Activated CD4-positive, alpha-beta T cell treated with anti-CD3 and anti-CD28 coated beads, Interleukin-2, amount 10 ng/mL, durations not matched to agents 24 days and 14 days (primary cell): ENCODE data around the gene RAPGEF5. TPM values are rescaled to one million over a fixed set of nuclear protein-coding genes. Genes with fewer than 3 reads are reported as not detected.

Experiments
- DNase-seq: peaks from one replicate; pipeline ENCODE4 v3.0.0; 2022
- H3K27ac Mint-ChIP-seq: one replicate; pipeline ENCODE4 v1.8.0; 2022; ENCODE audit warnings: mild to moderate bottlenecking, mixed read lengths
- H3K27me3 Mint-ChIP-seq: one replicate; pipeline ENCODE4 v1.8.0; 2022; ENCODE audit warnings: mixed read lengths
- H3K36me3 Mint-ChIP-seq: one replicate; pipeline ENCODE4 v1.8.0; 2022; ENCODE audit warnings: low read depth, mild to moderate bottlenecking, mixed read lengths
- H3K4me1 Mint-ChIP-seq: one replicate; pipeline ENCODE4 v1.8.0; 2021; ENCODE audit warnings: mixed read lengths
- H3K4me3 Mint-ChIP-seq: one replicate; pipeline ENCODE4 v1.8.0; 2022; ENCODE audit warnings: mild to moderate bottlenecking, moderate library complexity, mixed read lengths
- H3K9me3 Mint-ChIP-seq: one replicate; pipeline ENCODE4 v1.8.0; 2021; ENCODE audit warnings: mixed read lengths
- intact Hi-C: fragments of 100-400 bp; cut with micrococcal nuclease; formaldehyde crosslinking; loops from one replicate; pipeline ENCODE4 v1.15.1; 2023
- total RNA-seq: library from RNA; stranded (reverse); gene quantifications from 2 replicates; pipeline ENCODE4 v1.2.3, GENCODE V29; 2022

RAPGEF5 gene
- total RNA-seq, 1 donor from 2014 or later: 0.54 TPM

- intact Hi-C loops: loop anchor here (10.0 kb wide), 1 partner anchor 90 kb away; no protein-coding TSS in a partner anchor
- no peaks in the 10 kb centered on the region for H3K9me3 Mint-ChIP-seq
- peaks cover 14% of the 10 kb centered on the region for H3K27me3 Mint-ChIP-seq
- no peaks in the 10 kb centered on the region for H3K4me1 Mint-ChIP-seq
- H3K4me3 Mint-ChIP-seq: no peak overlapping the region
- no peak overlapping the region for H3K27ac Mint-ChIP-seq
- no peaks in the 10 kb centered on the region for H3K36me3 Mint-ChIP-seq
- DNase-seq: no peak
Measured at GRCh38 chr7:22364900-22365299, 7.9 kb upstream of the RAPGEF5 start.

- peaks cover 12% of the 10 kb centered on the region for H3K27me3 Mint-ChIP-seq
- no peaks in the 10 kb centered on the region for H3K4me1 Mint-ChIP-seq
- H3K9me3 Mint-ChIP-seq: no peaks in the 10 kb centered on the region
- intact Hi-C loops: loop anchor here (10.0 kb wide), 1 partner anchor 91 kb away; no protein-coding TSS in a partner anchor
- no peak overlapping the region for H3K4me3 Mint-ChIP-seq
- no peak for DNase-seq
- H3K27ac Mint-ChIP-seq: no peak overlapping the region
- no peaks in the 10 kb centered on the region for H3K36me3 Mint-ChIP-seq
Measured at GRCh38 chr7:22363756-22364422, 6.9 kb upstream of the RAPGEF5 start.

GRCh38 chr7:22361795-22362194 is 4.8 kb upstream of the RAPGEF5 start:
- Mint-ChIP-seq H3K27me3 (peaks cover 26% of the 10 kb centered on the region), H3K36me3 (no peaks in the 10 kb centered on the region), H3K9me3 (no peaks in the 10 kb centered on the region), H3K4me3 (no peak overlapping the region), H3K27ac (no peak overlapping the region), H3K4me1 (peaks cover 3% of the 10 kb centered on the region)
- intact Hi-C loops: loop anchor here (10.0 kb wide), 1 partner anchor 93 kb away; no protein-coding TSS in a partner anchor
- no peak for DNase-seq

GRCh38 chr7:22361320-22361719 is 4.4 kb upstream of the RAPGEF5 start:
- intact Hi-C loops: loop anchor here (10.0 kb wide), 1 partner anchor 93 kb away; no protein-coding TSS in a partner anchor
- H3K27me3 Mint-ChIP-seq: peaks cover 26% of the 10 kb centered on the region
- no peak for DNase-seq
- H3K36me3 Mint-ChIP-seq: no peaks in the 10 kb centered on the region
- H3K9me3 Mint-ChIP-seq: no peaks in the 10 kb centered on the region
- no peak overlapping the region for H3K4me3 Mint-ChIP-seq
- H3K4me1 Mint-ChIP-seq: peaks cover 3% of the 10 kb centered on the region
- H3K27ac Mint-ChIP-seq: no peak overlapping the region

GRCh38 chr7:22358820-22359697 is 2.1 kb upstream of the RAPGEF5 start:
- H3K27ac Mint-ChIP-seq: no peak overlapping the region
- H3K4me3 Mint-ChIP-seq: no peak overlapping the region
- H3K4me1 Mint-ChIP-seq: peaks cover 3% of the 10 kb centered on the region
- no peak for DNase-seq
- intact Hi-C loops: no loop called here
- no peaks in the 10 kb centered on the region for H3K36me3 Mint-ChIP-seq
- H3K27me3 Mint-ChIP-seq: peaks cover 38% of the 10 kb centered on the region
- H3K9me3 Mint-ChIP-seq: no peaks in the 10 kb centered on the region

GRCh38 chr7:22357311-22358175 is 589 bp upstream of the RAPGEF5 start:
- peaks cover 43% of the 10 kb centered on the region for H3K27me3 Mint-ChIP-seq
- intact Hi-C loops: no loop called here
- no peak for DNase-seq
- no peak overlapping the region for H3K27ac Mint-ChIP-seq
- no peaks in the 10 kb centered on the region for H3K9me3 Mint-ChIP-seq
- H3K4me3 Mint-ChIP-seq: peak overlapping the region; percentile 75
- H3K4me1 Mint-ChIP-seq: peaks cover 3% of the 10 kb centered on the region
- H3K36me3 Mint-ChIP-seq: no peaks in the 10 kb centered on the region

GRCh38 chr7:22356010-22356691 is 803 bp downstream of the RAPGEF5 start:
- Mint-ChIP-seq H3K36me3 (no peaks in the 10 kb centered on the region), H3K4me3 (peak overlapping the region; percentile 24), H3K9me3 (no peaks in the 10 kb centered on the region), H3K4me1 (peaks cover 3% of the 10 kb centered on the region), H3K27me3 (peaks cover 54% of the 10 kb centered on the region), H3K27ac (no peak overlapping the region)
- intact Hi-C loops: no loop called here
- DNase-seq: no peak

GRCh38 chr7:22355620-22356009 is 1.3 kb downstream of the RAPGEF5 start:
- Mint-ChIP-seq H3K9me3 (no peaks in the 10 kb centered on the region), H3K27me3 (peaks cover 60% of the 10 kb centered on the region), H3K36me3 (no peaks in the 10 kb centered on the region), H3K4me3 (peak overlapping the region; percentile 24), H3K27ac (no peak overlapping the region), H3K4me1 (peaks cover 3% of the 10 kb centered on the region)
- intact Hi-C loops: no loop called here
- DNase-seq: no peak

GRCh38 chr7:22354462-22354861 is 2.5 kb downstream of the RAPGEF5 start:
- intact Hi-C loops: no loop called here
- peaks cover 60% of the 10 kb centered on the region for H3K27me3 Mint-ChIP-seq

GRCh38 chr7:22352887-22353286 is 4.1 kb downstream of the RAPGEF5 start:
- intact Hi-C loops: no loop called here
- no peak for DNase-seq
- H3K4me3 Mint-ChIP-seq: no peak overlapping the region
- H3K36me3 Mint-ChIP-seq: no peaks in the 10 kb centered on the region
- no peaks in the 10 kb centered on the region for H3K9me3 Mint-ChIP-seq
- no peak overlapping the region for H3K27ac Mint-ChIP-seq
- H3K4me1 Mint-ChIP-seq: peaks cover 3% of the 10 kb centered on the region
- peaks cover 49% of the 10 kb centered on the region for H3K27me3 Mint-ChIP-seq

More at GRCh38 chr7:22354462-22354861, 2.5 kb downstream of the RAPGEF5 start:
- Mint-ChIP-seq H3K4me3 (no peak overlapping the region), H3K27ac (no peak overlapping the region), H3K4me1 (peaks cover 3% of the 10 kb centered on the region), H3K36me3 (no peaks in the 10 kb centered on the region), H3K9me3 (no peaks in the 10 kb centered on the region)
- DNase-seq: no peak

- H3K27me3 Mint-ChIP-seq: peaks cover 42% of the 10 kb centered on the region
Measured at GRCh38 chr7:22351878-22352277, 5.1 kb downstream of the RAPGEF5 start.

GRCh38 chr7:22351329-22351692 is 5.6 kb downstream of the RAPGEF5 start:
- Mint-ChIP-seq H3K4me1 (no peaks in the 10 kb centered on the region), H3K4me3 (no peak overlapping the region), H3K27ac (no peak overlapping the region), H3K27me3 (peaks cover 43% of the 10 kb centered on the region), H3K36me3 (no peaks in the 10 kb centered on the region), H3K9me3 (no peaks in the 10 kb centered on the region)
- no peak for DNase-seq
- intact Hi-C loops: no loop called here

More at GRCh38 chr7:22351878-22352277, 5.1 kb downstream of the RAPGEF5 start:
- Mint-ChIP-seq H3K4me3 (no peak overlapping the region), H3K9me3 (no peaks in the 10 kb centered on the region), H3K4me1 (no peaks in the 10 kb centered on the region), H3K27ac (no peak overlapping the region), H3K36me3 (no peaks in the 10 kb centered on the region)
- no peak for DNase-seq
- intact Hi-C loops: no loop called here
